Neural cell (in vitro differentiated cells): Measurements from ENCODE around the gene LGALS8.

ENCODE experiments used
- CTCF ChIP-seq: fragments of 450-650 bp; IDR thresholded peaks from 2 replicates; pipeline ENCODE4 v1.5.1; 2014; ENCODE audit warnings: antibody characterized with exemption, mild to moderate bottlenecking, moderate library complexity; ENCODE audit not compliant: poor library complexity, severe bottlenecking
- EP300 ChIP-seq: fragments of 450-650 bp; conservative IDR thresholded peaks from 2 replicates; pipeline ENCODE4 v1.6.1; 2014; ENCODE audit warnings: antibody characterized with exemption, mild to moderate bottlenecking, moderate library complexity; ENCODE audit not compliant: poor library complexity, severe bottlenecking
- EZH2 ChIP-seq: fragments of 200-600, 300-800 bp; shearing (Covaris generic), sonication (generic); IDR thresholded peaks from 2 replicates; pipeline ENCODE4 v1.6.1; 2014; ENCODE audit warnings: antibody characterized with exemption, low read length, borderline replicate concordance, mild to moderate bottlenecking; ENCODE audit not compliant: insufficient read depth, poor library complexity, severe bottlenecking
- POLR2AphosphoS5 ChIP-seq: IDR thresholded peaks from 2 replicates; pipeline ENCODE4 v1.6.1; 2012
- RAD21 ChIP-seq: fragments of 450-650 bp; conservative IDR thresholded peaks from 2 replicates; pipeline ENCODE4 v1.6.1; 2014; ENCODE audit warnings: antibody characterized with exemption, mild to moderate bottlenecking, moderate library complexity
- REST ChIP-seq: IDR thresholded peaks from 2 replicates; pipeline ENCODE4 v1.6.1; 2012; ENCODE audit warnings: borderline replicate concordance
- SMC3 ChIP-seq: fragments of 450-650 bp; conservative IDR thresholded peaks from 2 replicates; pipeline ENCODE4 v1.6.1; 2014; ENCODE audit warnings: antibody characterized with exemption, mild to moderate bottlenecking, moderate library complexity; ENCODE audit not compliant: poor library complexity
- TAF1 ChIP-seq: IDR thresholded peaks from 2 replicates; pipeline ENCODE4 v1.6.1; 2012; ENCODE audit warnings: low read depth

- TF ChIP-seq CTCF (no peak), EP300 (no peak), RAD21 (no peak), POLR2AphosphoS5 (no peak), TAF1 (no peak), SMC3 (no peak), REST (no peak), EZH2 (no peak)
Observed at GRCh38 chr1:236535662-236536161, 11.9 kb downstream of the LGALS8 start.
